Measurements from ENCODE around the gene XK. TPM values are rescaled to one million over a fixed set of nuclear protein-coding genes. Genes with fewer than 3 reads are reported as not detected.

XK gene
- total RNA-seq, 6 experiments from 2014 or later: 0.56 to 4.5 (median 1.6) TPM

DNA sequence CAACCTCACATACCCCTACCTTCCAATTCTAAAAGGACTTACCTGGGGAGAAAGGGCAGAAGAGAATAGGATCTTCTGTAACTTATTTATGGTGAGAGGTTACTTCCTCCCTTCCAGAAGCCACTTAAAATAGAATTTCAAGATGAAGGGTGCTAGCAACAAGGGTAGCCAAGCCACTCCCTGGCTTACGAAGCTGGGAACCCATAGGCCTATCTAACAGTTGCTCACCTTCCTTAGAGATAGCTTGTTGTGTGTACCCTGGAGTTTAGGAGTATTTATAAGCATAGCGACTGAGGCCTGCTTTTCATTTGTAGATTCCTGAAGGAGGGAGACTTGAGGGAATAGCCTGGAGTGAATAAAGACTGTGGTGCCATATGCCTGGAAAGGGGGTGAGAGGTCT is 28.9 kb downstream of the XK start:
- no peak for DNase-seq
- no peak overlapping the region for H3K27ac ChIP-seq
- intact Hi-C loops (cut with DNase I): no loop called here
- H3K9me3 ChIP-seq: no peaks in the 10 kb centered on the region
- WGBS (ENCODE audit: insufficient coverage, low coverage, low lambda C conversion rate, missing lambda C conversion rate): 81% methylated on average over 2 of the region's 2 CpGs
- ATAC-seq: no peak
- no peaks in the 10 kb centered on the region for H3K36me3 ChIP-seq
- peaks cover 0 to 5% (median 0%) of the 10 kb centered on the region in 4 donors for H3K4me1 ChIP-seq
- H3K4me3 ChIP-seq: no peak overlapping the region
- TF ChIP-seq POLR2A (IDR thresholded peaks at IDR 0.05): no peak
- TF ChIP-seq, protein P1, sequence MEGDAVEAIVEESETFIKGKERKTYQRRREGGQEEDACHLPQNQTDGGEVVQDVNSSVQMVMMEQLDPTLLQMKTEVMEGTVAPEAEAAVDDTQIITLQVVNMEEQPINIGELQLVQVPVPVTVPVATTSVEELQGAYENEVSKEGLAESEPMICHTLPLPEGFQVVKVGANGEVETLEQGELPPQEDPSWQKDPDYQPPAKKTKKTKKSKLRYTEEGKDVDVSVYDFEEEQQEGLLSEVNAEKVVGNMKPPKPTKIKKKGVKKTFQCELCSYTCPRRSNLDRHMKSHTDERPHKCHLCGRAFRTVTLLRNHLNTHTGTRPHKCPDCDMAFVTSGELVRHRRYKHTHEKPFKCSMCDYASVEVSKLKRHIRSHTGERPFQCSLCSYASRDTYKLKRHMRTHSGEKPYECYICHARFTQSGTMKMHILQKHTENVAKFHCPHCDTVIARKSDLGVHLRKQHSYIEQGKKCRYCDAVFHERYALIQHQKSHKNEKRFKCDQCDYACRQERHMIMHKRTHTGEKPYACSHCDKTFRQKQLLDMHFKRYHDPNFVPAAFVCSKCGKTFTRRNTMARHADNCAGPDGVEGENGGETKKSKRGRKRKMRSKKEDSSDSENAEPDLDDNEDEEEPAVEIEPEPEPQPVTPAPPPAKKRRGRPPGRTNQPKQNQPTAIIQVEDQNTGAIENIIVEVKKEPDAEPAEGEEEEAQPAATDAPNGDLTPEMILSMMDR (IDR thresholded peaks at IDR 0.05): no peak
- no peaks in the 10 kb centered on the region for H3K27me3 ChIP-seq

- TF ChIP-seq POLR2A (IDR thresholded peaks at IDR 0.05): no peak
- TF ChIP-seq, protein P1 (IDR thresholded peaks at IDR 0.05): no peak
- H3K36me3 ChIP-seq: no peaks in the 10 kb centered on the region
- intact Hi-C loops (cut with DNase I): no loop called here
- H3K27me3 ChIP-seq: no peaks in the 10 kb centered on the region
- DNase-seq (no peak), ATAC-seq (no peak)
- no peak overlapping the region for H3K4me3 ChIP-seq
- no peak overlapping the region for H3K27ac ChIP-seq
- H3K9me3 ChIP-seq: no peaks in the 10 kb centered on the region
- peaks cover 0 to 4% (median 0%) of the 10 kb centered on the region in 4 donors for H3K4me1 ChIP-seq
These were observed 31.0 kb downstream of the XK start for GRCh38 chrX:37716602-37717001.

DNA sequence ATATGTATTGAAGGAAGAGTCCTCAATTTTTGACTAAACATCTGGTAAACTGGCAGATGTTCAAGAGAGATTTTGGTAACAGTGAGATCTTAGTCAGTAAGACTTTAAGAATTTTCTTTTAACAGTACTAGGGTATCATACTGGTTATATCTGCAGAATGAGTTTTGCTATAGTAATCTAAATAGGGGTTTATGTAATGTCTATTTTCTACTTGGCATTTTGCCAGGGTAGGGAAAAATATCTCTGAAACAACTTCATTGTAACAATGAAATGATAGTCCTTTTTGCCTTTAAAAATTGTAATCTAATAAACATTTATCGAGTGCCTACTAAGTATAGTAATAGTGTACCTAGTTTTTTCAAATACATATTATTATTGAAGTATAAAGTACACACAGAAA is 32.1 kb downstream of the XK start:
- H3K4me1 ChIP-seq: no peaks in the 10 kb centered on the region
- TF ChIP-seq POLR2A (IDR thresholded peaks at IDR 0.05): no peak
- TF ChIP-seq, protein P1 (IDR thresholded peaks at IDR 0.05): no peak
- 23% methylated on average over 1 of the region's 1 CpG for WGBS (ENCODE audit: insufficient coverage, low coverage, low lambda C conversion rate, missing lambda C conversion rate)
- intact Hi-C loops (cut with DNase I): no loop called here
- no peak overlapping the region for H3K27ac ChIP-seq
- no peak for DNase-seq
- H3K27me3 ChIP-seq: no peaks in the 10 kb centered on the region
- H3K4me3 ChIP-seq: no peak overlapping the region
- ATAC-seq: no peak
- no peaks in the 10 kb centered on the region for H3K9me3 ChIP-seq
- H3K36me3 ChIP-seq: no peaks in the 10 kb centered on the region

DNA sequence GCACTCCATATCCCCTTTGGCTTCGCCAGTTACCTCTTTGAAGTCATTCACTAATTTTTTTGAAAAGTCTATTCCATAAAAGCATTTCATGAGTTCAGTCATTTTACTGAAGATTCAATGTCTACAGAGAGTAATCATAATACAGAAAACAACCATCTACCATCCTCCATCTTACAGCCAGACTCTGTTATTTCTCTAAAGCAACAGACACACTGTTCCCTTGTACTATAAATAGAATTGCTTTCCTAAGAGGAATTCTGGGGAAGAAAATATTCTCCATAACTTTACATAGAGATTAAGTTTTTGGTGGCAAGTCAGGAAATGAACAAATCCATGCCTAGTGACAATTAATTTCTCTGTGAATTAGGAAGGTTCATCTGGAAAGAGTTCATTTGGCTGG is 37.0 kb downstream of the XK start:
- TF ChIP-seq, protein P1 (IDR thresholded peaks at IDR 0.05): no peak
- TF ChIP-seq POLR2A (IDR thresholded peaks at IDR 0.05): no peak
- no peak for ATAC-seq
- intact Hi-C loops (cut with DNase I): no loop called here
- no peak for DNase-seq
- Histone ChIP-seq H3K27me3 (no peaks in the 10 kb centered on the region), H3K27ac (no peak overlapping the region), H3K4me3 (no peak overlapping the region), H3K9me3 (no peaks in the 10 kb centered on the region), H3K36me3 (no peaks in the 10 kb centered on the region), H3K4me1 (no peaks in the 10 kb centered on the region)
- WGBS (ENCODE audit: insufficient coverage, low coverage, low lambda C conversion rate, missing lambda C conversion rate): 53% methylated on average over 1 of the region's 1 CpG

DNA sequence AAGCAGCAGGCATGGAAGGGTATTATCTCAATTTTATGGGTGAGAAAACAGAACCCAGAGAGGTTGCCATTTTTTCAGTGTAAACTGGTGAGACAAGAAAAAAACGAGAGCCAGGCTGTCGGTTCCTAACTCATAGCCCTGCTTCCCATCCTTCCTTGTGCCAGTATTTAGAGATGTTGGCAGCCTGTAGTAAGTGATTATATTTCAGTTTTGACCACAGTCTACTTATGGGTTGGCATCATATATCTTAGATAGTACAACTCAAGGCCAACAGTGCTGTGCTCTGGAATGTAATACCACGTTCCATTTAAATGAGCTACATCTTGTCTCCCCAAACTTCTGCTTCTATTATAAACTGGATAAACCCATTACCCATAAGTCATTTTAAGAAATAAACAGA is 40.8 kb downstream of the XK start:
- no peak for DNase-seq
- intact Hi-C loops (cut with DNase I): no loop called here
- WGBS (ENCODE audit: insufficient coverage, low coverage, low lambda C conversion rate, missing lambda C conversion rate): 82% methylated on average over 3 of the region's 3 CpGs

More for the DNA sequence above, 40.8 kb downstream of the XK start:
- TF ChIP-seq, protein P1 (IDR thresholded peaks at IDR 0.05): no peak
- no peak for TF ChIP-seq POLR2A (IDR thresholded peaks at IDR 0.05)
- H3K9me3 ChIP-seq: no peaks in the 10 kb centered on the region
- H3K36me3 ChIP-seq: no peaks in the 10 kb centered on the region
- no peak overlapping the region for H3K27ac ChIP-seq
- no peaks in the 10 kb centered on the region for H3K4me1 ChIP-seq
- ATAC-seq: no peak
- no peaks in the 10 kb centered on the region for H3K27me3 ChIP-seq
- no peak overlapping the region for H3K4me3 ChIP-seq

Measured in right lobe of liver (tissue), 6 donors.